A549 (cell line): ENCODE measurements around the gene PIK3C3. TPM values are rescaled to one million over a fixed set of nuclear protein-coding genes. Genes with fewer than 3 reads are reported as not detected.

ENCODE experiments used
- ATAC-seq, 2 experiments: fragments of 200-7000 bp in 1 of 2; fragments of >200 bp in 1 of 2; cut with Nextera tagmentation in 1 of 2; cut with Tn5 transposase in 1 of 2; 3 replicates each; pipeline versions ENCODE4 v1.8.0 to v1.9.1; 2018 to 2020; ENCODE audit warnings: mild to moderate bottlenecking in 1 of 2, moderate library complexity in 1 of 2
- CTCF ChIA-PET: fragments of 300-600 bp; sonication (Branson Sonifier 250); formaldehyde crosslinking; extraction: SDS; loops from one replicate; lab custom pipeline; 2021; ENCODE audit warnings: antibody characterized with exemption, inconsistent platforms; lab: Yijun Ruan, JAX
- POLR2A ChIA-PET: fragments of 350-600 bp; formaldehyde crosslinking; extraction: SDS; loops from one replicate; lab custom pipeline; 2021; ENCODE audit warnings: antibody characterized with exemption, inconsistent platforms; lab: Yijun Ruan, JAX
- DNase-seq, 2 experiments: peaks; one replicate each; pipeline versions ENCODE4 v3.0.0 to v3.0.0-alpha.2; 2011 to 2016; ENCODE audit warnings: low read depth in 1 of 2, low spot score in 1 of 2
- FAIRE-seq: peaks from 2 replicates; lab custom pipeline; 2011; peaks lifted over from hg19 to GRCh38; lab: Jason Lieb, UNC
- H3K27ac ChIP-seq, 2 experiments: fragments of >200 bp; sonication (Bioruptor Twin); formaldehyde crosslinking; 3 replicates each; pipeline ENCODE4 v1.5.1; 2016 to 2017
- H3K4me1 ChIP-seq: fragments of >200 bp; sonication (Bioruptor Twin); formaldehyde crosslinking; 3 replicates; pipeline ENCODE4 v1.6.1; 2016
- H3K4me2 ChIP-seq: fragments of >200 bp; sonication (Bioruptor Twin); formaldehyde crosslinking; 3 replicates; pipeline ENCODE4 v1.6.1; 2016
- H3K4me3 ChIP-seq: fragments of >200 bp; sonication (Bioruptor Twin); formaldehyde crosslinking; 3 replicates; pipeline ENCODE4 v1.5.1; 2016
- H3K9me3 ChIP-seq: fragments of >200 bp; sonication (Bioruptor Twin); formaldehyde crosslinking; 3 replicates; pipeline ENCODE4 v1.6.1; 2016
- BHLHE40 ChIP-seq: IDR thresholded peaks from 2 replicates; pipeline ENCODE4 v1.6.1; 2012; ENCODE audit warnings: low read depth, low read length, inconsistent platforms
- CBX2 ChIP-seq: fragments of 200-600 bp; sonication (generic); IDR thresholded peaks from 2 replicates; pipeline ENCODE4 v1.6.1; 2016; ENCODE audit warnings: low read depth, mild to moderate bottlenecking, borderline replicate concordance
- CBX8 ChIP-seq: fragments of 200-600 bp; sonication (generic); IDR thresholded peaks from 2 replicates; pipeline ENCODE4 v1.6.1; 2016
- CTCF ChIP-seq: fragments of >200 bp; sonication (Bioruptor Twin); formaldehyde crosslinking; IDR thresholded peaks from 3 replicates; pipeline ENCODE4 v1.5.1; 2016
- E2F6 ChIP-seq: IDR thresholded peaks from 2 replicates; pipeline ENCODE4 v1.6.1; 2012; ENCODE audit warnings: low read depth, borderline replicate concordance
- EHMT2 ChIP-seq: fragments of 200-600 bp; sonication (generic); IDR thresholded peaks from 2 replicates; pipeline ENCODE4 v1.6.1; 2016; ENCODE audit warnings: antibody characterized with exemption, low read depth, mild to moderate bottlenecking, moderate library complexity
- ELK1 ChIP-seq: fragments of 150-350 bp; IDR thresholded peaks from 2 replicates; pipeline ENCODE4 v1.6.1; 2014; ENCODE audit warnings: low read depth, mild to moderate bottlenecking, low read length
- EP300 ChIP-seq, 2 experiments: fragments of >200 bp; sonication (Bioruptor Twin); formaldehyde crosslinking; IDR thresholded peaks; 2 replicates in 1 of 2; 3 replicates in 1 of 2; pipeline ENCODE4 v1.6.1; 2016 to 2017
- HDAC2 ChIP-seq: fragments of 200-600 bp; sonication (generic); IDR thresholded peaks from 2 replicates; pipeline ENCODE4 v1.6.1; 2016
- HEYL ChIP-seq: fragments of 250-450 bp; sonication (Bioruptor Pico); IDR thresholded peaks from 2 replicates; pipeline ENCODE4 v1.8.0; 2021; ENCODE audit warnings: mild to moderate bottlenecking, moderate library complexity
- HOXB13 ChIP-seq: fragments of 250-450 bp; sonication (Bioruptor Pico); IDR thresholded peaks from 2 replicates; pipeline ENCODE4 v1.5.0; 2020; ENCODE audit warnings: low read depth, mild to moderate bottlenecking, moderate library complexity
- KDM1A ChIP-seq: fragments of 200-600 bp; sonication (generic); IDR thresholded peaks from 2 replicates; pipeline ENCODE4 v1.6.1; 2016; ENCODE audit warnings: low read depth, mild to moderate bottlenecking
- MAX ChIP-seq: IDR thresholded peaks from 2 replicates; pipeline ENCODE4 v1.6.1; 2012
- NR3C1 ChIP-seq: fragments of >200 bp; sonication (Bioruptor Twin); formaldehyde crosslinking; IDR thresholded peaks from 3 replicates; pipeline ENCODE4 v1.6.1; 2017
- PBX3 ChIP-seq: IDR thresholded peaks from 2 replicates; pipeline ENCODE4 v1.6.1; 2012
- REST ChIP-seq: fragments of 200-600 bp; sonication (generic); IDR thresholded peaks from 2 replicates; pipeline ENCODE4 v1.6.1; 2016; ENCODE audit warnings: antibody characterized with exemption, mild to moderate bottlenecking, moderate library complexity
- RFX5 ChIP-seq: fragments of 450-650 bp; IDR thresholded peaks from 2 replicates; pipeline ENCODE4 v1.7.1; 2014; ENCODE audit warnings: antibody characterized with exemption, mild to moderate bottlenecking, moderate library complexity
- SREBF2 ChIP-seq: fragments of 450-650 bp; IDR thresholded peaks from 2 replicates; pipeline ENCODE4 v1.6.1; 2014; ENCODE audit warnings: mild to moderate bottlenecking, moderate library complexity
- whole genome bisulfite sequencing: methylation state at CpG from one replicate; pipeline ENCODE4 v1.1.6; 2017; ENCODE audit errors: missing lambda C conversion rate; 5-methylcytosine and 5-hydroxymethylcytosine counted together
- polyA plus RNA-seq, 4 experiments: library from polyadenylated mRNA; depleted of rRNA in 3 of 4; stranded (reverse); fragments of >200 nt; fragmentation: RNase III in 1 of 4; extraction: RNeasy Plus Mini Kit Qiagen cat#74134 plus additional on column Dnase treatment in 1 of 4; gene quantifications; 2 replicates in 3 of 4; 3 replicates in 1 of 4; pipeline ENCODE4 v1.2.3, GENCODE V29; 2011 to 2017

Gene PIK3C3
- polyA plus RNA-seq, 2 of the 4 experiments (the other 2 are of a cell fraction) = 18.6 to 36.0 TPM

- no peak for TF ChIP-seq REST
- no peak for TF ChIP-seq EHMT2
- TF ChIP-seq HEYL = no peak
These were observed 69.1 kb downstream of the PIK3C3 start (continued) for GRCh38 chr18:42024131-42024530.

GRCh38 chr18:42025491-42025890, 70.5 kb downstream of the PIK3C3 start:
- H3K4me2 ChIP-seq = no peak overlapping the region
- no peak for TF ChIP-seq SREBF2
- no peak for TF ChIP-seq BHLHE40
- no peak for TF ChIP-seq CBX8
- no peak for TF ChIP-seq HOXB13 (CRISPR knock-in tag)
- TF ChIP-seq RFX5 = no peak
- TF ChIP-seq E2F6 = no peak
- TF ChIP-seq MAX = no peak
- no peak for TF ChIP-seq PBX3
- no peak for TF ChIP-seq HEYL
- TF ChIP-seq CBX2 = no peak
- TF ChIP-seq HDAC2 = no peak
- no peak for TF ChIP-seq ELK1
- TF ChIP-seq KDM1A = no peak
- no peak for TF ChIP-seq CTCF
- TF ChIP-seq EP300 (IDR thresholded peaks at IDR 0.05) = no peak
- TF ChIP-seq NR3C1 = no peak
- no peaks in the 10 kb centered on the region for H3K9me3 ChIP-seq
- 80% methylated on average over 1 of the region's 1 CpG for WGBS
- no peaks in the 10 kb centered on the region for H3K4me1 ChIP-seq
- ATAC-seq (no peak), DNase-seq (no peak), FAIRE-seq (no peak)
- ChIA-PET CTCF (no interaction called here), POLR2A (no interaction called here)
- H3K4me3 ChIP-seq = no peak overlapping the region
- H3K27ac ChIP-seq = no peak overlapping the region
